CD4-positive, alpha-beta memory T cell (primary cell): ENCODE data around the gene DUSP9. TPM values are rescaled to one million over a fixed set of nuclear protein-coding genes. Genes with fewer than 3 reads are reported as not detected.
A peak's percentile ranks its signal among the peaks of the same experiment; 100 is the strongest.
"Not testable (repeated sequence)": the region's sequence is repeated elsewhere in the genome, so short reads cannot be mapped to it uniquely, and the experiment has no call there.

ENCODE experiments used
- CTCF ChIA-PET: fragments of 350-600 bp; sonication (Branson Sonifier 250); formaldehyde crosslinking; loops from one replicate; lab custom pipeline; 2021; ENCODE audit warnings: inconsistent platforms; ENCODE audit not compliant: partially characterized antibody; lab: Charles Lee
- POLR2A ChIA-PET: fragments of 350-600 bp; sonication (Branson Sonifier 250); formaldehyde crosslinking; loops from one replicate; lab custom pipeline; 2021; ENCODE audit not compliant: partially characterized antibody; lab: Charles Lee
- DNase-seq, 5 donors: peaks; one replicate each; pipeline versions ENCODE4 v3.0.0 to v3.0.0-alpha.2; 2020 to 2022; ENCODE audit warnings: mixed read lengths in 1 of 5
- H3K27ac ChIP-seq: one replicate; pipeline ENCODE4 v1.7.0; 2013; ENCODE audit warnings: low read depth, low read length
- H3K27me3 ChIP-seq: 2 replicates; pipeline ENCODE4 v1.7.0; 2013; ENCODE audit warnings: mild to moderate bottlenecking, low read length, moderate library complexity; ENCODE audit not compliant: insufficient read depth
- H3K36me3 ChIP-seq: 2 replicates; pipeline ENCODE4 v1.7.0; 2013; ENCODE audit warnings: mild to moderate bottlenecking, low read length, moderate library complexity; ENCODE audit not compliant: insufficient read depth
- H3K4me1 ChIP-seq: 2 replicates; pipeline ENCODE4 v1.7.0; 2013; ENCODE audit warnings: mild to moderate bottlenecking, low read length, moderate library complexity; ENCODE audit not compliant: insufficient read depth
- H3K4me3 ChIP-seq, 2 donors: one replicate each; pipeline ENCODE4 v1.7.0; 2013; ENCODE audit warnings: low read length in 2 of 2, mild to moderate bottlenecking in 1 of 2
- H3K9me3 ChIP-seq, 2 donors: one replicate each; pipeline ENCODE4 v1.7.0; 2013; ENCODE audit warnings: low read length in 2 of 2, control low read depth in 1 of 2; ENCODE audit not compliant: control insufficient read depth in 1 of 2
- H3K27ac Mint-ChIP-seq, 7 donors: one replicate each; pipeline ENCODE4 v1.8.0; 2020 to 2021; ENCODE audit warnings: mixed read lengths in 7 of 7, mild to moderate bottlenecking in 6 of 7, inconsistent platforms in 3 of 7, moderate library complexity in 3 of 7
- H3K27me3 Mint-ChIP-seq, 2 donors: one replicate each; pipeline ENCODE4 v1.8.0; 2020 to 2021; ENCODE audit warnings: mixed read lengths in 2 of 2
- H3K36me3 Mint-ChIP-seq, 2 donors: one replicate each; pipeline ENCODE4 v1.8.0; 2020 to 2021; ENCODE audit warnings: mixed read lengths in 2 of 2, inconsistent platforms in 1 of 2, mild to moderate bottlenecking in 1 of 2
- H3K4me1 Mint-ChIP-seq, 4 donors: one replicate each; pipeline ENCODE4 v1.8.0; 2020 to 2021; ENCODE audit warnings: mixed read lengths in 4 of 4, mild to moderate bottlenecking in 1 of 4
- H3K4me3 Mint-ChIP-seq, 8 donors: one replicate each; pipeline ENCODE4 v1.8.0; 2020 to 2021; ENCODE audit warnings: mixed read lengths in 8 of 8, mild to moderate bottlenecking in 7 of 8, moderate library complexity in 6 of 8, inconsistent platforms in 3 of 8
- H3K9me3 Mint-ChIP-seq, 8 donors: one replicate each; pipeline ENCODE4 v1.8.0; 2020 to 2021; ENCODE audit warnings: mixed read lengths in 8 of 8, mild to moderate bottlenecking in 5 of 8, inconsistent platforms in 3 of 8, moderate library complexity in 1 of 8
- intact Hi-C: fragments of 100-400 bp; cut with micrococcal nuclease; formaldehyde crosslinking; loops from one replicate; pipeline ENCODE4 v1.15.1; 2023
- polyA plus RNA-seq, 2 donors: library from polyadenylated mRNA; unstranded; fragments of 300-500 nt; fragmentation: Illumina TruSeq; gene quantifications; one replicate each; pipeline ENCODE4 v1.2.3, GENCODE V29; 2021
- total RNA-seq, 2 experiments: library from RNA; stranded (reverse); gene quantifications; one replicate each; pipeline ENCODE4 v1.2.3, GENCODE V29; 2021

DUSP9 gene
- total and polyA plus RNA-seq, 4 experiments from 2014 or later = not detected

DNA sequence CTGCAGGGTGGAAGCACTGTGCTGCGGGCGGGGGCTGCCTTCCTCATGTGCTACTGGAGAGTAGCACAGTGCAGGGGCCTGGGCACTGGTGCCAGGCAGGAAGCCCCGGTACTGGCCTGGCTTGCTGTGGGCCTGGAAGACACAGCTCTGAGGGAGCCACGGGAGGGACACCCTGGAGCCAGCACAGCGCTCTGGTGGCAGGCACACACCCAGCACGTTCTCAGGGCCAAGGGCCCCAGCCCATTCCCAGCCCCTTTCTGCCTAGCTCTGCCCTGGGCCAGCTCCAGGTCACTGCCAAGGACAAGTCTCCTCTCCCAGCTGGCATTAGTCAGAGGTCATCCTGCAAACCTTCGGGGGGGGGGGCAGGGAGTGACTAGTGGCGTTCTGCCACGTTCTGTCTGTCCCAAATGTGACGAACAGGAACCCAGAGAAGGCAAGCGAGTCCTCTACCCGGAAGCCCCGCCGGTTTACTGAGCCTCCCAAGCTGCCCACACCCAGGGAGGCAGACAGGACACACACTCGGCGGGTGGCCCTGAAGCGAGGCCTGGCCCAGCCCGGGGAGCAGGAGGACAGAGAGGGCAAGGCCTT is 52.9 kb downstream of the DUSP9 start:
- H3K4me3 Mint-ChIP-seq, H3K36me3 ChIP-seq, H3K9me3 ChIP-seq, intact Hi-C loops, POLR2A ChIA-PET, H3K27ac ChIP-seq, H3K9me3 Mint-ChIP-seq, H3K4me1 Mint-ChIP-seq, H3K4me3 ChIP-seq, H3K4me1 ChIP-seq, H3K27me3 ChIP-seq, DNase-seq, H3K27me3 Mint-ChIP-seq: not testable (repeated sequence)
- H3K27ac Mint-ChIP-seq = peak overlapping the region in 1 of 7 donors; percentile 38
- peaks cover 0 to 27% of the 10 kb centered on the region in 2 donors for H3K36me3 Mint-ChIP-seq
- CTCF ChIA-PET = interaction anchor here (0.6 kb wide), 1 partner anchor 129 kb away, joined by 3 read pairs; no protein-coding TSS in a partner anchor

DNA sequence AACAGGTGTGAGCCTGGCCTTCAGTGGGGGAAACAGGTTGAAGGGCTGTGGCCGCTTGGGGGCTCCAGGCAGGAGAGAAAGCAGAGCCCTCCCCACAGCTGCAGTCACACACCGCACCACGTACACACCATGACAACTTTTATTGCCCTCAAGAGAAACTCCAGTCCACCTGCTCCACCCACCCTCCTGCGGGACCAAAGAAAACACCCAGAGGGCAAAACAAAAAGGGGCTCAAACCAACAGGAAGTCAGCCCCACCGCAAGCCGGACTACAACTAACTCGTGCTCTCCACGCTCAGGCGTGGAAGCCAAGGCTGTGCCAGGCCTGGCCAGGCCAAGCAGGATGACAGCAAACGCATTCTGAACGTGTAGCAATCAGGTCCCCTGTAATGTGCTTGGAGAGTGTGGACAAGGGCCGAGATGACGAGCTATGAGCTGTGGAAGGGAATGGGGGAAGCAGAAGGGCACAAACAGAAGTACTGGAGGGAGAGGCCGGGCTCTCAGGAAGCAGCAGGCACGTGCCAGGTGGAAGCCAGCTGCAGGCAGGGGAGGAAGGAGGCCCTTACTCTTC is 53.5 kb downstream of the DUSP9 start:
- no peaks in the 10 kb centered on the region for H3K27me3 Mint-ChIP-seq
- Histone ChIP-seq H3K27me3 (no peaks in the 10 kb centered on the region), H3K4me3 (no peak overlapping the region), H3K4me1 (no peaks in the 10 kb centered on the region), H3K36me3 (peaks cover 4% of the 10 kb centered on the region), H3K9me3 (no peaks in the 10 kb centered on the region), H3K27ac (no peak overlapping the region)
- no peak for DNase-seq
- ChIA-PET POLR2A (no interaction called here), CTCF (no interaction called here)
- no peaks in the 10 kb centered on the region for H3K9me3 Mint-ChIP-seq
- H3K36me3 Mint-ChIP-seq = peaks cover 0 to 27% of the 10 kb centered on the region in 2 donors
- no peaks in the 10 kb centered on the region for H3K4me1 Mint-ChIP-seq
- intact Hi-C loops = no loop called here
- no peak overlapping the region for H3K4me3 Mint-ChIP-seq
- peak overlapping the region in 2 of 7 donors; percentile 38 to 55 for H3K27ac Mint-ChIP-seq

Other genes starting within 250 kb of the DUSP9 start
- not detected for gene PNMA6E, start 245.9 kb upstream of the DUSP9 start, total RNA-seq
- not detected for gene PNMA6E, start 245.9 kb upstream of the DUSP9 start, polyA plus RNA-seq
- under 1 TPM; 0.44 to 0.55 TPM for gene ZFP92, start 235.7 kb upstream of the DUSP9 start, total RNA-seq
- gene ZFP92, start 235.7 kb upstream of the DUSP9 start, polyA plus RNA-seq = under 1 TPM; 0.03 to 0.18 TPM
- 1 to 10 TPM; 4.0 to 4.5 TPM for gene TREX2, start 201.1 kb upstream of the DUSP9 start, total RNA-seq
- gene TREX2, start 201.1 kb upstream of the DUSP9 start, polyA plus RNA-seq = under 1 TPM in 1 of 2 donors, not detected in 1; 0.63 TPM
- gene HAUS7, start 176.6 kb upstream of the DUSP9 start, total RNA-seq = 10 to 100 TPM; 29.8 to 33.8 TPM
- gene HAUS7, start 176.6 kb upstream of the DUSP9 start, polyA plus RNA-seq = 10 to 100 TPM; 29.7 to 33.8 TPM
- not detected for gene BGN, start 152.2 kb upstream of the DUSP9 start, total RNA-seq
- not detected for gene BGN, start 152.2 kb upstream of the DUSP9 start, polyA plus RNA-seq
- not detected for gene ATP2B3, start 129.6 kb upstream of the DUSP9 start, total RNA-seq
- under 1 TPM in 1 of 2 donors, not detected in 1; 0.09 TPM for gene ATP2B3, start 129.6 kb upstream of the DUSP9 start, polyA plus RNA-seq
- 10 to 100 TPM; 26.1 to 26.3 TPM for gene CCNQ, start 48.1 kb upstream of the DUSP9 start, total RNA-seq
- 10 to 100 TPM; 51.2 to 53.6 TPM for gene CCNQ, start 48.1 kb upstream of the DUSP9 start, polyA plus RNA-seq
- not detected for gene PNCK, start 26.6 kb downstream of the DUSP9 start, total RNA-seq
- gene PNCK, start 26.6 kb downstream of the DUSP9 start, polyA plus RNA-seq = not detected
- 1 to 10 TPM in 1 of 2 experiments, under 1 TPM in 1; 0.84 to 1.4 TPM for gene SLC6A8, start 40.7 kb downstream of the DUSP9 start, total RNA-seq
- gene SLC6A8, start 40.7 kb downstream of the DUSP9 start, polyA plus RNA-seq = under 1 TPM; 0.11 to 0.21 TPM
- 100 to 1,000 TPM; 126 to 128 TPM for gene BCAP31, start 77.2 kb downstream of the DUSP9 start, total RNA-seq
- gene BCAP31, start 77.2 kb downstream of the DUSP9 start, polyA plus RNA-seq = 100 to 1,000 TPM; 306 to 510 TPM
- 1 to 10 TPM; 6.7 to 6.8 TPM for gene ABCD1, start 77.7 kb downstream of the DUSP9 start, total RNA-seq
- gene ABCD1, start 77.7 kb downstream of the DUSP9 start, polyA plus RNA-seq = 1 to 10 TPM; 1.7 to 3.0 TPM
- not detected for gene PLXNB3, start 117.0 kb downstream of the DUSP9 start, total RNA-seq
- gene PLXNB3, start 117.0 kb downstream of the DUSP9 start, polyA plus RNA-seq = not detected
- gene SRPK3, start 133.8 kb downstream of the DUSP9 start, total RNA-seq = not detected
- not detected for gene SRPK3, start 133.8 kb downstream of the DUSP9 start, polyA plus RNA-seq
- 10 to 100 TPM; 39.9 to 45.5 TPM for gene IDH3G, start 147.2 kb downstream of the DUSP9 start, total RNA-seq
- 100 to 1,000 TPM in 1 of 2 donors, 10 to 100 TPM in 1; 69.6 to 106 TPM for gene IDH3G, start 147.2 kb downstream of the DUSP9 start, polyA plus RNA-seq
- 100 to 1,000 TPM; 216 to 224 TPM for gene SSR4, start 147.5 kb downstream of the DUSP9 start, total RNA-seq
- 100 to 1,000 TPM; 476 to 618 TPM for gene SSR4, start 147.5 kb downstream of the DUSP9 start, polyA plus RNA-seq
- gene PDZD4, start 183.3 kb downstream of the DUSP9 start, total RNA-seq = 1 to 10 TPM; 4.4 to 5.0 TPM
- 1 to 10 TPM in 1 of 2 donors, under 1 TPM in 1; 0.47 to 2.7 TPM for gene PDZD4, start 183.3 kb downstream of the DUSP9 start, polyA plus RNA-seq
- 1 to 10 TPM; 1.0 to 1.8 TPM for gene L1CAM, start 239.0 kb downstream of the DUSP9 start, total RNA-seq
- under 1 TPM; 0.26 to 0.57 TPM for gene L1CAM, start 239.0 kb downstream of the DUSP9 start, polyA plus RNA-seq